Uterus (tissue), 2 donors: ENCODE results near the gene LEUTX.

Experiments
- POLR2A ChIP-seq, 2 donors: fragments of 450-650 bp; IDR thresholded peaks; one replicate each; pipeline ENCODE4 v1.6.1; 2016; ENCODE audit warnings: antibody characterized with exemption in 2 of 2, mild to moderate bottlenecking in 1 of 2, moderate library complexity in 1 of 2
- TF ChIP-seq, protein P1 (sequence below), 4 experiments: fragments of 200-600 bp in 2 of 4; fragments of 450-650 bp in 2 of 4; sonication (generic) in 2 of 4; IDR thresholded peaks; one replicate each; pipeline ENCODE4 v1.5.1; 2016 to 2019; ENCODE audit warnings: antibody characterized with exemption in 4 of 4, mild to moderate bottlenecking in 2 of 4, moderate library complexity in 1 of 4

DNA sequence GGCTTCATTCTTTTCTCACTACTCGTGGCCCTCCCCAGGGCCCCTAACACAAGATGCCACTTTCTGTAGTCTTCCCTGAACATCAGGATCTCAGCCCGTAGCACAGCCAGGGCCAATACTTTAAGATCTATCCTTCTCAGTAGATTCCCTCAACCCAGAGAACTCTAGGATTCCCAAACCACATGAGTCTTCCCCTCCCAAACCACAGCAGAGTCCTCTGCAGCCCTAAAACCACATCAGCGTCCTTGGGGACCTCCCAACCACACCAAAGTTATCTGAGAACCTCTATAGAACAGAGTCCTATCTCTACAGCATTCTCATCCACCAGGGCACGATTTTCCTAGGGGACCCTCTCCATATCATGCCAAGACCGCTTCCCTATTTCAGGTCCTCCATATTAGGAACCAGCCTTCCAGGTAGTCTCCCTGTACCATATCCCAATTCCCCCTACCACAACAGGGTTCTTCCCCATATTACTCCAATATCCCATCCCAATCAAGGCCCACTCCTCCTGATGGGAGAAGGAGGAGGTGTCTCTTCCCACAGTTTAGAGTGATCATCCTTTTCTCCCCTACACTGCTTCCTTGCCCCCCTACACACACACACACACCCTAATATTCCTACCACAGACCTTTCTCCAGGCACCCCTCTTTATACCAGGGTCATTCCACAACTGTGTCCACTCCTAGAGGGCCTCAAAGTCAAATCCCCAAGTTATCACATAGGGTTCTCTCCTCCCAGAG lies 53.9 kb downstream of the LEUTX start:
- TF ChIP-seq, protein P1, sequence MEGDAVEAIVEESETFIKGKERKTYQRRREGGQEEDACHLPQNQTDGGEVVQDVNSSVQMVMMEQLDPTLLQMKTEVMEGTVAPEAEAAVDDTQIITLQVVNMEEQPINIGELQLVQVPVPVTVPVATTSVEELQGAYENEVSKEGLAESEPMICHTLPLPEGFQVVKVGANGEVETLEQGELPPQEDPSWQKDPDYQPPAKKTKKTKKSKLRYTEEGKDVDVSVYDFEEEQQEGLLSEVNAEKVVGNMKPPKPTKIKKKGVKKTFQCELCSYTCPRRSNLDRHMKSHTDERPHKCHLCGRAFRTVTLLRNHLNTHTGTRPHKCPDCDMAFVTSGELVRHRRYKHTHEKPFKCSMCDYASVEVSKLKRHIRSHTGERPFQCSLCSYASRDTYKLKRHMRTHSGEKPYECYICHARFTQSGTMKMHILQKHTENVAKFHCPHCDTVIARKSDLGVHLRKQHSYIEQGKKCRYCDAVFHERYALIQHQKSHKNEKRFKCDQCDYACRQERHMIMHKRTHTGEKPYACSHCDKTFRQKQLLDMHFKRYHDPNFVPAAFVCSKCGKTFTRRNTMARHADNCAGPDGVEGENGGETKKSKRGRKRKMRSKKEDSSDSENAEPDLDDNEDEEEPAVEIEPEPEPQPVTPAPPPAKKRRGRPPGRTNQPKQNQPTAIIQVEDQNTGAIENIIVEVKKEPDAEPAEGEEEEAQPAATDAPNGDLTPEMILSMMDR (IDR thresholded peaks at IDR 0.05) = no peak
- TF ChIP-seq POLR2A (IDR thresholded peaks at IDR 0.05) = no peak
